Keratinocyte (primary cell): ENCODE results near the gene TNXB. TPM values are rescaled to one million over a fixed set of nuclear protein-coding genes. Genes with fewer than 3 reads are reported as not detected.

Experiments
- DNase-seq: peaks from one replicate; pipeline ENCODE4 v3.0.0-alpha.2; 2011; ENCODE audit warnings: low read depth, missing footprints, low spot score
- FAIRE-seq: peaks from 2 replicates; lab custom pipeline; 2011; peaks lifted over from hg19 to GRCh38; lab: Jason Lieb, UNC
- H2AFZ ChIP-seq: 2 replicates; pipeline ENCODE4 v1.6.0; 2012; ENCODE audit warnings: low read length, control low read depth, inconsistent platforms; ENCODE audit not compliant: control insufficient read depth
- H3K27ac ChIP-seq: 2 replicates; pipeline ENCODE4 v1.5.1; 2011; ENCODE audit warnings: low read length; ENCODE audit not compliant: control insufficient read depth, insufficient read depth
- H3K27me3 ChIP-seq: 3 replicates; pipeline ENCODE4 v1.6.0; 2011; ENCODE audit warnings: low read length; ENCODE audit not compliant: control insufficient read depth, insufficient read depth; ENCODE audit errors: extremely low read depth
- H3K36me3 ChIP-seq, 2 experiments: 2 replicates in 1 of 2; 3 replicates in 1 of 2; pipeline ENCODE4 v1.5.1; 2011; ENCODE audit warnings: low read length in 2 of 2, mild to moderate bottlenecking in 1 of 2; ENCODE audit not compliant: control insufficient read depth in 2 of 2, insufficient read depth in 2 of 2; ENCODE audit errors: extremely low read depth in 1 of 2
- H3K4me1 ChIP-seq: 3 replicates; pipeline ENCODE4 v1.5.1; 2011; ENCODE audit warnings: low read length; ENCODE audit not compliant: control insufficient read depth, insufficient read depth; ENCODE audit errors: extremely low read depth
- H3K4me2 ChIP-seq: 3 replicates; pipeline ENCODE4 v1.6.0; 2011; ENCODE audit warnings: low read depth, low read length; ENCODE audit not compliant: control insufficient read depth, insufficient read depth; ENCODE audit errors: extremely low read depth
- H3K4me3 ChIP-seq, 3 experiments: fragments of 200-600 bp in 1 of 3; sonication (generic) in 1 of 3; 2 replicates in 2 of 3; 3 replicates in 1 of 3; pipeline ENCODE4 v1.5.1; 2011 to 2016; ENCODE audit warnings: low read length in 3 of 3, mild to moderate bottlenecking in 3 of 3, control low read depth in 2 of 3, inconsistent platforms in 1 of 3, low read depth in 1 of 3, mixed read lengths in 1 of 3, mixed run types in 1 of 3, moderate library complexity in 1 of 3; ENCODE audit not compliant: control insufficient read depth in 2 of 3, insufficient read depth in 2 of 3; ENCODE audit errors: extremely low read depth in 1 of 3
- H3K79me2 ChIP-seq: 2 replicates; pipeline ENCODE4 v1.6.0; 2012; ENCODE audit warnings: low read length; ENCODE audit not compliant: control insufficient read depth, insufficient read depth
- H3K9ac ChIP-seq: 3 replicates; pipeline ENCODE4 v1.6.0; 2011; ENCODE audit warnings: low read length; ENCODE audit not compliant: control insufficient read depth, insufficient read depth; ENCODE audit errors: extremely low read depth
- H3K9me1 ChIP-seq: 3 replicates; pipeline ENCODE4 v1.6.0; 2011; ENCODE audit warnings: low read length; ENCODE audit not compliant: control insufficient read depth, insufficient read depth; ENCODE audit errors: extremely low read depth
- H3K9me3 ChIP-seq: 2 replicates; pipeline ENCODE4 v1.5.1; 2012; ENCODE audit warnings: low read depth, low read length; ENCODE audit not compliant: control insufficient read depth
- H4K20me1 ChIP-seq: 3 replicates; pipeline ENCODE4 v1.6.0; 2011; ENCODE audit warnings: low read length; ENCODE audit not compliant: control insufficient read depth, insufficient read depth; ENCODE audit errors: extremely low read depth
- EZH2 ChIP-seq: IDR thresholded peaks from one replicate; pipeline ENCODE4 v1.6.1; 2012; ENCODE audit warnings: inconsistent platforms, mild to moderate bottlenecking, low read length, moderate library complexity
- dilution Hi-C: fragments of 300-500 bp; cut with MboI; formaldehyde crosslinking; loops from one replicate; pipeline ENCODE4 v1.7.0; 2020; ENCODE audit warnings: low sequenced_read_pairs; ENCODE audit not compliant: extremely low pct_ligation_motif_present
- polyA plus RNA-seq, 5 experiments: library from polyadenylated mRNA; depleted of rRNA in 3 of 5; stranded (reverse) in 3 of 5; stranded (forward) in 1 of 5; unstranded in 1 of 5; fragments of >200 nt; gene quantifications; 1 replicate in 1 of 5; 2 replicates in 3 of 5; 3 replicates in 1 of 5; pipeline versions ENCODE4 v1.2.1 to v1.2.3, GENCODE V29; 2011 to 2012; ENCODE audit warnings: missing spikeins in 2 of 5, low read depth in 1 of 5, low replicate concordance in 1 of 5
- TF ChIP-seq, protein P1 (sequence below), 3 experiments: IDR thresholded peaks in 1 of 3; conservative IDR thresholded peaks in 1 of 3; optimal IDR thresholded peaks in 1 of 3; 2 replicates in 2 of 3; 3 replicates in 1 of 3; pipeline versions ENCODE3 to v1.5.1; 2011; ENCODE audit warnings: low read length in 3 of 3, mild to moderate bottlenecking in 3 of 3, moderate library complexity in 2 of 3, control low read depth in 1 of 3, inconsistent platforms in 1 of 3; ENCODE audit not compliant: insufficient read depth in 2 of 3; ENCODE audit errors: extremely low read depth in 1 of 3

The TNXB gene
- polyA plus RNA-seq, 1 donor (not counting 4 experiments of a cell fraction or from before 2014, with no cell fraction given) = 0.25 TPM

DNA sequence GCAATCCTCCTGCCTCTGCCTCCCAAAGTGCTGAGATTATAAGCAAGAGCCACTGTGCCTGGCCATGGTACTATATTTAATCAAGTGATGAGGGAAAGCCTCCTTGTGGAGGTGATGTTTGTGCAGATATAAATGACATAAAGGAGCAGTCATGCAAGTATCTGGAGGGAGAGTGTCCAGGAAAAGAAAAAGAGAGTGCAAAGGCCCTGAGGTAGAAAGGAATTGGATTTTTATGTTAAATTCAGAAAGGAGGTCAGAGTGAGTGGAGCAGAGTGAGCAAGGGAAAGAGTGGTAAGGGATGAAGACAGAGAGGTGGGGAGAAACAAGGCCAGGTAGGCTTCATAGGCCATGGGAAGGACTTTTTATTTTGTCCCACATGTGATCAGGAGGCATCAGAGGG is 28.3 kb upstream of the TNXB start:
- Histone ChIP-seq H3K27me3 (no peaks in the 10 kb centered on the region), H3K36me3 (no peaks in the 10 kb centered on the region), H3K4me3 (no peak overlapping the region), H2AFZ (no peak overlapping the region), H3K9ac (no peak overlapping the region), H3K27ac (no peak overlapping the region), H3K9me1 (no peaks in the 10 kb centered on the region), H3K9me3 (no peaks in the 10 kb centered on the region), H3K79me2 (no peaks in the 10 kb centered on the region), H3K4me2 (no peak overlapping the region), H3K4me1 (no peaks in the 10 kb centered on the region), H4K20me1 (no peaks in the 10 kb centered on the region)
- DNase-seq (no peak), FAIRE-seq (no peak)
- dilution Hi-C loops = no loop called here
- TF ChIP-seq EZH2 = no peak
- TF ChIP-seq, protein P1, sequence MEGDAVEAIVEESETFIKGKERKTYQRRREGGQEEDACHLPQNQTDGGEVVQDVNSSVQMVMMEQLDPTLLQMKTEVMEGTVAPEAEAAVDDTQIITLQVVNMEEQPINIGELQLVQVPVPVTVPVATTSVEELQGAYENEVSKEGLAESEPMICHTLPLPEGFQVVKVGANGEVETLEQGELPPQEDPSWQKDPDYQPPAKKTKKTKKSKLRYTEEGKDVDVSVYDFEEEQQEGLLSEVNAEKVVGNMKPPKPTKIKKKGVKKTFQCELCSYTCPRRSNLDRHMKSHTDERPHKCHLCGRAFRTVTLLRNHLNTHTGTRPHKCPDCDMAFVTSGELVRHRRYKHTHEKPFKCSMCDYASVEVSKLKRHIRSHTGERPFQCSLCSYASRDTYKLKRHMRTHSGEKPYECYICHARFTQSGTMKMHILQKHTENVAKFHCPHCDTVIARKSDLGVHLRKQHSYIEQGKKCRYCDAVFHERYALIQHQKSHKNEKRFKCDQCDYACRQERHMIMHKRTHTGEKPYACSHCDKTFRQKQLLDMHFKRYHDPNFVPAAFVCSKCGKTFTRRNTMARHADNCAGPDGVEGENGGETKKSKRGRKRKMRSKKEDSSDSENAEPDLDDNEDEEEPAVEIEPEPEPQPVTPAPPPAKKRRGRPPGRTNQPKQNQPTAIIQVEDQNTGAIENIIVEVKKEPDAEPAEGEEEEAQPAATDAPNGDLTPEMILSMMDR (optimal IDR thresholded peaks at IDR 0.05 in 1 of 3, IDR thresholded peaks at IDR 0.05 in 1 of 3, conservative IDR thresholded peaks at IDR 0.05 in 1 of 3; ENCODE audit: extremely low read depth in 1 of 3, insufficient read depth in 2 of 3, low read length in 3 of 3) = no peak

DNA sequence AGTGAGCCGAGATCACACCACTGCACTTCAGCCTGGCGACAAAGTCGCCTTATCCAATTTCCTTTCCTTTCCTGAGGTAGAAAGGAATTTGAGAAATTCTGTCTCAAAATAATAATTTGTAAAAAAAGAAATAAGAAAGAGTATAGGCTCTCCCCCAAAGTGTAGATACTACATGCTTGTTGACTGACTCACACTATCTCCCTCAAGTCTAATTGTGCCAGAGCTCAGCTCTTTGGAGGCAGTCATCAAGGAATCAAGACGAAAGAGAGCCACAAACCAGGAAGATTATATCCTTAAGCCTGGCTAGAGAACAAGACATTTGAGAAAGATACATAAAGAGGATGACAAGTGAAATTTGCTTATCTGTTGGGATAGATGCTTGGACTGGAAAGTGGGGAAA is 24.6 kb upstream of the TNXB start:
- Histone ChIP-seq H3K9me3 (no peaks in the 10 kb centered on the region), H3K9me1 (no peaks in the 10 kb centered on the region), H3K4me2 (no peak overlapping the region), H2AFZ (no peak overlapping the region), H3K36me3 (no peaks in the 10 kb centered on the region), H3K27me3 (no peaks in the 10 kb centered on the region), H3K4me3 (no peak overlapping the region), H3K9ac (no peak overlapping the region), H3K79me2 (peaks cover 4% of the 10 kb centered on the region), H3K4me1 (peaks cover 9% of the 10 kb centered on the region), H3K27ac (no peak overlapping the region), H4K20me1 (no peaks in the 10 kb centered on the region)
- dilution Hi-C loops = no loop called here
- FAIRE-seq (no peak), DNase-seq (no peak)
- TF ChIP-seq, protein P1 (optimal IDR thresholded peaks at IDR 0.05 in 1 of 3, IDR thresholded peaks at IDR 0.05 in 1 of 3, conservative IDR thresholded peaks at IDR 0.05 in 1 of 3; ENCODE audit: extremely low read depth in 1 of 3, insufficient read depth in 2 of 3, low read length in 3 of 3) = no peak
- TF ChIP-seq EZH2 = no peak
